T-helper 2 cell treated with Interferon-gamma antibody and Interleukin-4, amounts not matched to agents 5 μg/mL and 100 μg/mL, for 36 hours (primary cell): Measurements from ENCODE around the gene HOXA9.

Experiments
- DNase-seq: peaks from one replicate; pipeline ENCODE4 v3.0.0; 2021; ENCODE audit warnings: low spot score
- H3K27ac Mint-ChIP-seq: one replicate; pipeline ENCODE4 v1.8.0; 2021; ENCODE audit warnings: mild to moderate bottlenecking, mixed read lengths
- H3K27me3 Mint-ChIP-seq: one replicate; pipeline ENCODE4 v1.8.0; 2021; ENCODE audit warnings: low read depth, mixed read lengths
- H3K36me3 Mint-ChIP-seq: one replicate; pipeline ENCODE4 v1.8.0; 2021; ENCODE audit warnings: low read depth, mixed read lengths
- H3K4me1 Mint-ChIP-seq: one replicate; pipeline ENCODE4 v1.8.0; 2021; ENCODE audit warnings: low read depth, mixed read lengths
- H3K4me3 Mint-ChIP-seq: one replicate; pipeline ENCODE4 v1.8.0; 2022; ENCODE audit warnings: mild to moderate bottlenecking, moderate library complexity, mixed read lengths
- H3K9me3 Mint-ChIP-seq: one replicate; pipeline ENCODE4 v1.8.0; 2021; ENCODE audit warnings: mixed read lengths

The HOXA9 gene

DNA sequence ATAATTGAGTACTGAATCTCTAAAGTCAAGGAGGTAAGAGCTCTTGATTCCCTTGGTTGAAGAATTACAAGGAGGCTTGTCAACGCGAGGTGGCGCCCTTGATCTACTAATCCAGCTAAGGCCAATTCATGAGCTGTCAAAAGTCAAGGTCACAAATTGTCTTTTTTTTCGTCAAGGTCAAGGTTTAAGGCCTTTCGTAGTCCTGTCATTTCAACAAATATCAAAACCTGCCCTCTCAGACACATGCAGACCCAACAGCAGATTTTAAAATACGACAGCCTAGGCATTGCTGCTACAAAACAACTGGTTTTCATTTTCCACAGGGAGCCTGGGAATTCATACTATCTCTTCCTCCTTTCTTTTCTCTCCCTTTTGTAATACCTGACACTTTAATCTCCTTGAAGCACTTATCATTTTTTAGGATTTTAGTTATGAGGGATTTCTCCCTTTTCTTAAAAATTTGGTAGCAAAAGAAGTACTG, 31.0 kb upstream of the HOXA9 start:
- Mint-ChIP-seq H3K27me3 (peaks cover 81% of the 10 kb centered on the region), H3K4me3 (no peak overlapping the region), H3K9me3 (no peaks in the 10 kb centered on the region), H3K4me1 (no peaks in the 10 kb centered on the region), H3K27ac (no peak overlapping the region), H3K36me3 (peaks cover 2% of the 10 kb centered on the region)
- peak; percentile 47 for DNase-seq

DNA sequence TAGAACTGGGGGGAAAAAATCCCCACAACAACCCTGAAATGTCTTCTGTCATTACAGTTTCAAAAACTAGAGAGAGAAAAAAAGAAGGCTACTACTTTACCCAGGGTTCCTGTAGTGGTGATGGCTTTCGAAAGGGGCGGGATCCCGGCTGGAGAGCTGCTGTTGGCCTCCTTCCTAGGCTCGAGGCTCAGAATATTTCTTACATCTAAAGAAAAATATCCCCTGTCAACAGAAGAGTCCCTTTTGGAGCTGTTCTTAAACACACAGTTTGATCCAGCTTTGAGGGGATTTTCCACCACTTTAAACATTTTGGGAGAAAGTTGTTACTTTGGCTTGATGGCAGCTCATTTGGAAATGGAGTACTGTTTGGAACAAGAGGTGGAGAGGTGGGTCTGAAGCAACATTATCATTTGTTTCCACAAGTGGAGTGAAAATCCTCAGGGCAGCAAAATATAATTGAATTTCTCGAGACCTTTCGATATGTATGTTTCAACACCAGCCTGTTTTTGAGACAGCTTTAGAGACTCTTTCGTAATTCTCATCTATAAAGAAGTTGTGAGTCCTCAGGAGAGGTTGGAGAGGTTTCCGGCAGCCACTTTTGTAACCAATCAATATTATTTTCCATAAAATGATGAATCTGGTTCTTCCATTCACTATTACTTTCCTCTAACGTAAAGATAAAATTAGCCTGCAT, 29.5 kb upstream of the HOXA9 start:
- H3K27ac Mint-ChIP-seq = no peak overlapping the region
- no peaks in the 10 kb centered on the region for H3K4me1 Mint-ChIP-seq
- H3K27me3 Mint-ChIP-seq = peaks cover 84% of the 10 kb centered on the region
- no peaks in the 10 kb centered on the region for H3K36me3 Mint-ChIP-seq
- DNase-seq = no peak
- H3K4me3 Mint-ChIP-seq = no peak overlapping the region
- H3K9me3 Mint-ChIP-seq = no peaks in the 10 kb centered on the region

DNA sequence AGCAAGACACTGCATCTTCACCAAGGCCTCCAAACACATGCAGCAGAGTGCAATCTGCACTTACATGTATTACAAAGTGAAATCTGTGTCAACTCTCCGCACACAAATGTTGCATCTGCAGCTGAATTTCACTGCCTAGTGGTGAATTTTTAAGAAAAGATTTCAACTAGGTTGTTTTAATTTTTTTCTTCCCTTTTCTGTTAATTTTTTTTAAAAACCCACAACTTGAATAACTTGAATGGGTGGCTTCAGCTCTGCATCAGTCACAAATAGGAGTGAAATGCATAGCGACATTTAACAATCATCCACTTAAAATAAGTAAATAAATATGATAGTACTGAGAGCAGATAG, 28.6 kb upstream of the HOXA9 start:
- no peak overlapping the region for H3K27ac Mint-ChIP-seq
- no peaks in the 10 kb centered on the region for H3K4me1 Mint-ChIP-seq
- no peaks in the 10 kb centered on the region for H3K9me3 Mint-ChIP-seq
- no peak overlapping the region for H3K4me3 Mint-ChIP-seq
- H3K27me3 Mint-ChIP-seq = peaks cover 89% of the 10 kb centered on the region
- no peaks in the 10 kb centered on the region for H3K36me3 Mint-ChIP-seq
- no peak for DNase-seq

DNA sequence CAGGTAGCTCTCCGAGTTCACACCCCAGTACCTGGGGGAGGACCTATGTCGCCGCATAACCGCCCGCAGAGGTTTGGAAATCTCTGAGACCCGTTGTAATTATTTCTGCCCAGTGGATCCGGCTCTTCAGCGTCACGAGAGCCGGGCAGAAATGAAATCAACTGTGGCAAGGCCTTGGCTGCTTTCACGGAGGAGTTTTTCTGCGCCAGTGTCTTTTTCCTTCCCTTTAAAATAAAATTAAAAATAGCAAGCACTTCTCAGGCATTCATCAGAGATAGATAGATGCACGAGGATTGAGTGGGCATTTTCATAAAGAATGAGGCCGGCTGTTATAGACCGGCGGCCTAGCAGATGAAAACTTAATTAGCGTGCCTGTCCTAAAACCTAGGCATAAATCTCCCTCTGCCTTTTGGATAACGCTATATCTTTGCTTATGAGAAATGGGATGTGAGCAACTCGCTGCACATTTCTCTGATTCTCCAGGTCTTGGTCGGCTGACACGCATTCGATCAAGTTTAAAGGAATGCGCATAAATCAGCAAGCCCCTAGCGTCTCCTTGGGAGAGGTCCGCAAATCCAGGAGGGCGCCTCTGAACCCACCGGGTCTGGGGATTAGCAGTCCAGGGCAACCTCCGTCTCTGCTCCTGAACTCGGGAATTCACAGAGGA, 28.1 kb upstream of the HOXA9 start:
- Mint-ChIP-seq H3K27me3 (peaks cover 89% of the 10 kb centered on the region), H3K27ac (peak overlapping the region; percentile 49), H3K4me1 (peaks cover 4% of the 10 kb centered on the region), H3K9me3 (no peaks in the 10 kb centered on the region), H3K4me3 (no peak overlapping the region), H3K36me3 (peaks cover 2% of the 10 kb centered on the region)
- DNase-seq = no peak

DNA sequence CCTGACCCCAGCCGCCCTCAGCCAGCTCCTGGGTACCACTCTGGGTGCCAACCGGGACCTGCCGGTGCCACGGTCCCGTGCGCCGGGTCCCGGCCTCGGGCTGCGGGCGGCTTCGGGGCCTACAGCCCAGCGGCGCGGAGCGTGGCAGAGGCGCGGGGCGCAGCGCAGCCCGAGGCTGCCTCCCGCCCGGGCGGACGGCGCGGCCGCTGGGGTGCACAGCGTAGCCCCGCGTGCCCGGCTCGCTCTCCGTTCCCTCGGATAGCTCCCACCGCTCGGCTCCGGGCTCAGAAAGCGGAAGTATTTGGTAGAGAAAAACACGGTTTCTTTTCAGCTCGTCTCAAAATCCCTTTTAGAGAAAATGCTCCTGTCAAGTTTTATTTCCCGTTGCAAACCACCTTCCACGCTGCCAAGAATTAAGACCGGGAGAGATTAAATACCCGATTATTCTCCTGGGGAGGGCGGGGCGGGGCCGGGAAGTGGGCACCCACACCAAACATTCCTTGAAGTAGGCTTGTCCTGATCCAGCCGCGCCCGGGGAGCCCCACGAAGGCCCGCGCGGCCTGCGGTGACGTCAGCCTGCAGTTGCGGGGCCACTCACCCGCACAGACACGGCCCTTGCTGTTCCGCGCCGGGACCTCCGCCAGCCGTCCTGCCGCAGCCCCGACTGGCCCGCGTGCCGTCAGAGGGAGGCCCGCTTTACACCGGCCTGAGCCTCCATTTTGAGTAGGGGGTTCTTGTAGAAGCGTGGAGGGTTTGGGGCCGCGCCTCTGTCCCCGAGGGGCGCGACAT, 27.4 kb upstream of the HOXA9 start:
- no peaks in the 10 kb centered on the region for H3K9me3 Mint-ChIP-seq
- H3K36me3 Mint-ChIP-seq = peaks cover 7% of the 10 kb centered on the region
- no peak for DNase-seq
- no peak overlapping the region for H3K4me3 Mint-ChIP-seq
- no peak overlapping the region for H3K27ac Mint-ChIP-seq
- H3K27me3 Mint-ChIP-seq = peaks cover 89% of the 10 kb centered on the region
- peaks cover 9% of the 10 kb centered on the region for H3K4me1 Mint-ChIP-seq

DNA sequence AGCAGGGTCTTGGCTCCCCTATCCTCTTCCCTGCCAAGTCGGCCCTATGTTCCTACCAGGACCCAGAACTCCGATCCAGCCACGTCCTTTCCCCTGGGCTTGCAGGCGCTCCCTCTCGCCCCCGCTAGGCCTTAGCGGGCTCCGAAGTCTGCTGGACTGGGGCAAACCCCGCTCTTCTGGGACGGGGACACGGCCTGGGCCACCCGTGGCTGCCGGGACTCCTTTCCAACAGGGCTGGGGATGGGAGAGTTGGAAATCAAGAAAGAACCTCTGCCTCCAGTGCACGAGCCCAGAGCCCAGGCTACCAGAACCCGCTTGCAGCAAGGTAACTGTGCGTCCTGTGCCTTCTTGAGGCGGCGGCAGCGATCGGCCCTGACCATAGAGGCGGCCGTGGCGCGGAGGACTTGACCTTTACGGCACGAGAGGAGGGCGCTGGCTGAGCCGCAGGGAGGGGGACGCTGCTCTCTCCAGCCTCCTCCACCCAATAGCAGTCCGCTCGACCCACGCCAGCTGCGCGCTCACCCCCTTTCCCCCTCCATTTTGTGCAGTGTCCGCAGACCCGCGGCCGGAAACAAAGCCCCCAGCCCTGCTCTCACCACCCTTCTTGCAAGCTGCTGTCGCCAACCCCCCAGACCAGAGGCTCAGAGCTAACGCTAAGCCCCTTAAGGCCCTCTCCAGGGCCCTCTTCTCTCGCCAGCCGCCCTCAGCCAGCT, 26.7 kb upstream of the HOXA9 start:
- H3K4me1 Mint-ChIP-seq = peaks cover 12% of the 10 kb centered on the region
- H3K9me3 Mint-ChIP-seq = no peaks in the 10 kb centered on the region
- no peak for DNase-seq
- H3K27ac Mint-ChIP-seq = no peak overlapping the region
- no peak overlapping the region for H3K4me3 Mint-ChIP-seq
- peaks cover 89% of the 10 kb centered on the region for H3K27me3 Mint-ChIP-seq
- H3K36me3 Mint-ChIP-seq = peaks cover 7% of the 10 kb centered on the region

DNA sequence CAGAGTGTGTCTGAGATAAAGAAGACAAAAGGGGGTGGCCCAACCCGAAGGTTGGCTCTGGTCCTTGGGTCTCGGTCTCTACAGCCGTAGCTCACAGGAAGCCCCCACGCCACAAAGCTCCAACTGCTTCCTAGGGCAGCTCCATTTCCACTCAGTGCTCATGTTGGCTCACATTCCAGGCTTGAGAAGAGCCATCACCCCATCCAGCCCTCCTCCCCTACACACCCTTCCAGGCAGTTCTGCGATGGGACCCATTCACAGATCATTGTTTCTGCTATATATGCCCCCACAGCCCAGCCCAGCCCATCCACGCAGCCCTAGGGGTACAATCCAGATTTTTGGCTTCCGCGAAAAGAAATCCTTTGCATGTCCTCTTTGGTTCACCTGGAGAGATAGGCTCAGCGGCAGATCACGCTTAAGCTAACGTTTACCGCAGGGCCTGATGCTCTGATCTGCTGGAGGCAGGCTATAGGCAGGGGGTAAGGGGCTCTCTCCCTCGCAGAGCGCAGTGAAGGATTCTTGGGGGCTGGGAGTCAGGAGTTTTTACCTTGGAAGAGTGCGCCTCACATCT, 25.9 kb upstream of the HOXA9 start:
- Mint-ChIP-seq H3K9me3 (no peaks in the 10 kb centered on the region), H3K4me3 (no peak overlapping the region), H3K27ac (peak overlapping the region; percentile 31), H3K27me3 (peaks cover 89% of the 10 kb centered on the region), H3K4me1 (peaks cover 12% of the 10 kb centered on the region), H3K36me3 (peaks cover 7% of the 10 kb centered on the region)
- DNase-seq = no peak

DNA sequence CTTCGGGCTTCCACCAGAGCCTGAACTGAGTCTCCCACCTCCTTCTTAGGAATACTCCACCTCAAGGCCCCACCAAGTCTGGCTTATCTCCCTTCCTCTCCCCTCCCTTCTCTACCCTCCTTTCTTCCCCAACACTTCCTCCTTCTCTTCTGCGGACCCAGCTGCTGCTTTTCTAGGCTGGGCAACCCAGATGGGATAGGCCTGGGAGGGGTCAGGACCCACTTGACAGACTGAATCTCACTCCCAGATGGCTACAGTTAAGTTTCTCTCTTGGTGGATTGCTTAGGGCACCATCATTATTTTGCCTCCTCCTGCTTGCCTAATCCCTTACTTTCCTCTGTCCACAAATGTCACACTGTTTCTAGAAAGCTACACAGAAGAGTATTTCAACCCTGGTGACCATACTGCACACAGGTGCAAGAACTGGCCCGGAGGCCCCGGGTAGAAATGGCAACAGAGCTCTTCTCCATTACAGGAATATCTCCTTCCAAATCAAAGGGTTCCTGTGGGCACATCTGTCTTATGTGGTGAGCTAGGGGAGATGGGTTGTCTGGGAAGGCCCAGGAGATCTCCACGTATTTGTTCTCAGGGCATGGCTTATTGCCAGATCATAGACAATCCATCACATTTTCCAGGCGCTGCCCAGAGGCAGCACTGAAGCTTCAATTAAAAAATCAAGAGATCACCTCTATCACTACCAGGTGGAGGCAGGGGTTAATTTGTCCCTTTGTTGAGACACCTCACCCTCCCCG, 24.8 kb upstream of the HOXA9 start:
- Mint-ChIP-seq H3K9me3 (peaks cover 3% of the 10 kb centered on the region), H3K4me1 (peaks cover 19% of the 10 kb centered on the region), H3K36me3 (peaks cover 7% of the 10 kb centered on the region), H3K27me3 (peaks cover 95% of the 10 kb centered on the region), H3K27ac (no peak overlapping the region), H3K4me3 (no peak overlapping the region)
- DNase-seq = no peak

DNA sequence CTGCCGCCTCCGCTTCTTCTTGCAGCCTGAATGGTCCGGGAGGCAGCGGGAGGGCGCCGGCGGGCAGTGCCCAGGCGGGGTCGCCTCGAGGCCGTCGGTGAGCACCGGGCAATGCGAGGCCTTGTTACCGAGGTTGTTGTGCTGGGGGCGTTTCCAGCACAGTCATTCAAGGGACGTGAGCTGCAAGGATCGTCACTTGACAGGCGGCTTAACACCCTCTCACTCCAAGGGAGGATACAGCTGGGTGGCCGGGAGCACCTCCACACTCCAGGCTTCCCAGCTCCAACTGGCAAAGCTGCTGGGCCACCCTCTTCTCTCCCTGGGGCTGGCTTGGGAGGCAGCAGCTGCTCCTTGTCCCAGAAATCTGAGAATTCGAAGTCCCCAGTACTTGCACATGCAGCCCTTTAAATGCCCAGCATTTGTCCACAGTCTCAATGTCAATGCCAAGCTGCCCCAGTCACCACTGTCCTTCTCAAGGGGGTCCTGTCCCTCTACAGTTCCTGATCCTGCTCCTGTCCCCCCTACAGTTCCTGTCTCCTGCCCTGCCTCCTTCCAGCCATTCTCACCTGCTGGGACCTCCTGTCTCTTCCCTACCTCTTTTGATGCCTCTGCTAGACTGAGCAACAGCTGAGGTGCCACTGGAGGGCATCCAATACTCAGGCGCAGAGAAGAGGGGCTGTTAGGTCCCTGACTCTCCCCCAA, 24.1 kb upstream of the HOXA9 start:
- Mint-ChIP-seq H3K9me3 (peaks cover 3% of the 10 kb centered on the region), H3K27ac (no peak overlapping the region), H3K27me3 (peaks cover 94% of the 10 kb centered on the region), H3K4me3 (no peak overlapping the region), H3K36me3 (peaks cover 7% of the 10 kb centered on the region), H3K4me1 (peaks cover 24% of the 10 kb centered on the region)
- no peak for DNase-seq

DNA sequence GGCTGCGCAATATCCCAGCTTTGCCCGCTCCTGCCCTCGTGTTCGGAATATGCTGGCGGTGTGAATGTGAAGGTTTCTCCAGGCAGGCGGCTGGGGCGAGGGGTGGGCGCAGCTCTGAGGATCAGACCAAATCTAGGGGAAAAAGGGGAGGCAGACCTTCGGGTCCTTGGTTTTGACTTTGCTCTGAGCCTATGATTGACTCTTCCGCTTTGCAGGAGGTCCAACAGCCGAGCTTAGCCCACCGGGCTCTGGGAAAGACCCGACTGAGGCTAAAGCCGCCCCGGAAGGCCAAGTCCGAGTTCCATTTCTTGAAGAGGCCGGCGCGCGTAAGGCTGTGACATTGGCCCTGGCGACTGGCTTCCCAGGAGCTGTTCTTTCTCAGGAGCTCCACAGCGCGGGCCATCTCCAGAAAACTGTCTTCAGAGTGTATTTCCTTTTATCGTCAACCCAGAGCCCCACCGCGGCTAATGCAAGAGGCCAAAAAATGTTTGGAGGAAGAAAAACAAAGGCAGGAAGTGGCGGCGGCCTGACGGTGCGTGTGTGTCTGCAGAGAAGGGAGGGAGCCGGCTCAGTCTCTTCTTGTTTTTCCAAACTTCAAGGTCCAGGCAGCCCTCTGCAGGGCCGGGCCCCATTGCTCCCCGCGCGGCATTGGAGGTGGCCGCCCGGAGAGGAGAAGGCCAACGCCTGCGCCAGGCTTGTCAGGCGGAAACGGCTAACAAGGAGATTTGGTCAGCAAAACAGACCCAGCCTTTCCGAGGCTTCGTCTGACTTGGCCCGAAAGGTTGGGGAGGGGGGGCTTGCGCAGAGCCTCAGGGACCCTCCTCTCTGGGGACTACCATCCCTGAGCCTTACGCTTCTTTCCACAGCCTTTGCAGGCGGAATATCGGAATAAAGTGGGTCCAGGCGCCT, 23.3 kb upstream of the HOXA9 start:
- Mint-ChIP-seq H3K9me3 (peaks cover 3% of the 10 kb centered on the region), H3K36me3 (peaks cover 7% of the 10 kb centered on the region), H3K4me3 (peak overlapping the region; percentile 66), H3K27me3 (peaks cover 94% of the 10 kb centered on the region), H3K27ac (peak overlapping the region; percentile 23), H3K4me1 (peaks cover 24% of the 10 kb centered on the region)
- DNase-seq = no peak

DNA sequence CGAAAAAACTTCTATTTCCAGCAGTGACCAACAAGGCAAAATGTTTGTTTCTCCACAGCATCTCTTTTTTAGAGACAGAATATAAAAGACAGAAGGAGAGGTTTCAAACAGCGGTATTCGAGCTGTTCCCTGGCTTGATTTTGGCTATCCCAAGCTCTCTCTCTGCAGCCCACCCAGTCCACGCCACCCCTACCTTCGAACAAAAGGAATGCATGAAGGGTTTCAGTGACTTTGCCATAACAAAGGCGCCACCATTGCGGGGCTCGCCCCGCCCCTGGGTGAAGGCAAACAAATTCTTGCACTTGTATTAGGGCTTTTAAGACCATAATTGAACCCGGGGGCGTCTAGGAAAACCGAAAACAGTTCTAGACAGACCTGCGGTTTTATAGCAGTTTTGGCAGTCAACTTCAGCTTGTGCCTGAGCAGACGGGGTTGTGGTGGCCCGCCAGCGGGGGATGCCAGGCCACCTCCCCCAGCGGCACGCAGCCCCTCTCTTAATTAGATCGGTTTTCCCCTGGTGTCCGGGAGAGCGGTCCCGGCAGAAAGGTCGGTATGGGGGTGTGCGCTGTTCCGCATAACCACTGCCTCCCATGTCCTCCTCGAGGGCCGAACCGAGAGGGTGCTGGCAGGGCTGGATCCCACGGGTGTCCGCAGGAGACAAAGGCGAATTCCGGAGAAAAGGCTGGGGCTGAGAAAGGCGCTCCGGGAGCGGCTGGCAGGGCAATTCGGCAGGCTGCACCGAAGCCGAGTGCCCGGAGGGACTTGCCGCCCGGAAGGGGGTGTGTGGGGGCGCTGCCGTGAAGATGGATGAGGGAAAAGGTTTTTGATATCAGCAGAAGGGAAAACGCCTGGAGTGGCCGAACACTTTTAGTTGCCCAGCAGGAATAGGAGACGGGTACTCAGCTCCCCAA, 22.4 kb upstream of the HOXA9 start:
- no peak overlapping the region for H3K27ac Mint-ChIP-seq
- peaks cover 3% of the 10 kb centered on the region for H3K9me3 Mint-ChIP-seq
- H3K4me3 Mint-ChIP-seq = peak overlapping the region; percentile 66
- peaks cover 8% of the 10 kb centered on the region for H3K36me3 Mint-ChIP-seq
- H3K4me1 Mint-ChIP-seq = peaks cover 24% of the 10 kb centered on the region
- peaks cover 94% of the 10 kb centered on the region for H3K27me3 Mint-ChIP-seq
- no peak for DNase-seq
